H1 (cell line): ENCODE measurements around the gene PLEKHA5.

Source experiments
- ATF3 ChIP-seq: IDR thresholded peaks from 2 replicates; pipeline ENCODE4 v1.6.1; 2011; ENCODE audit warnings: low read depth, mild to moderate bottlenecking, low read length; ENCODE audit not compliant: insufficient read depth
- BACH1 ChIP-seq: IDR thresholded peaks from 2 replicates; pipeline ENCODE4 v1.6.1; 2012; ENCODE audit warnings: low read length, improper control_type of control experiment
- CHD2 ChIP-seq: IDR thresholded peaks from 2 replicates; pipeline ENCODE4 v1.6.1; 2012; ENCODE audit warnings: low read length, improper control_type of control experiment
- PHF8 ChIP-seq: fragments of 200-600 bp; sonication (generic); conservative IDR thresholded peaks from 2 replicates; pipeline ENCODE4 v1.7.1; 2012; ENCODE audit warnings: low read depth, mild to moderate bottlenecking, inconsistent platforms, low read length, moderate library complexity
- SIN3A ChIP-seq, 2 experiments: IDR thresholded peaks in 1 of 2; conservative IDR thresholded peaks in 1 of 2; 2 replicates each; pipeline ENCODE4 v1.6.1; 2011 to 2012; ENCODE audit warnings: low read length in 2 of 2, improper control_type of control experiment in 1 of 2, low read depth in 1 of 2, mild to moderate bottlenecking in 1 of 2

GRCh38 chr12:19220852-19221466, 91.4 kb downstream of the PLEKHA5 start:
- no peak for TF ChIP-seq ATF3
- no peak for TF ChIP-seq BACH1
- no peak for TF ChIP-seq SIN3A (conservative IDR thresholded peaks at IDR 0.05 in 1 of 2, IDR thresholded peaks at IDR 0.05 in 1 of 2; ENCODE audit: low read depth in 1 of 2, low read length in 2 of 2)
- no peak for TF ChIP-seq PHF8
- TF ChIP-seq CHD2: no peak
